ENCODE results near the gene PCDHGA12.
"Not testable (repeated sequence)": the region's sequence is repeated elsewhere in the genome, so short reads cannot be mapped to it uniquely, and the experiment has no call there.

PCDHGA12 gene

DNA sequence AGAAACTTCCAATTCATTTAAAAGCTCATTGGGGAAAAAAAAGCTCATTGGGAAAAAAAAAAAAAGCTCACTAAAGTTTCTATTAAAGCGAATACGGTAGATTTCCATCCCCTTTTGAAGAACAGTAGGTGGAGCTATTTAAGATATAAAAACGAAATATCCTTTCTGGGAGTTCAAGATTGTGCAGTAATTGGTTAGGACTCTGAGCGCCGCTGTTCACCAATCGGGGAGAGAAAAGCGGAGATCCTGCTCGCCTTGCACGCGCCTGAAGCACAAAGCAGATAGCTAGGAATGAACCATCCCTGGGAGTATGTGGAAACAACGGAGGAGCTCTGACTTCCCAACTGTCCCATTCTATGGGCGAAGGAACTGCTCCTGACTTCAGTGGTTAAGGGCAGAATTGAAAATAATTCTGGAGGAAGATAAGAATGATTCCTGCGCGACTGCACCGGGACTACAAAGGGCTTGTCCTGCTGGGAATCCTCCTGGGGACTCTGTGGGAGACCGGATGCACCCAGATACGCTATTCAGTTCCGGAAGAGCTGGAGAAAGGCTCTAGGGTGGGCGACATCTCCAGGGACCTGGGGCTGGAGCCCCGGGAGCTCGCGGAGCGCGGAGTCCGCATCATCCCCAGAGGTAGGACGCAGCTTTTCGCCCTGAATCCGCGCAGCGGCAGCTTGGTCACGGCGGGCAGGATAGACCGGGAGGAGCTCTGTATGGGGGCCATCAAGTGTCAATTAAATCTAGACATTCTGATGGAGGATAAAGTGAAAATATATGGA lies at the start of gene PCDHGA12:
Gene PCDHGA12, plus strand, starts transcription at position 176 of the 782 bp plus-strand sequence. Its CDS starts 253 bp downstream, at position 429.
- DNase-seq: no peak

DNA sequence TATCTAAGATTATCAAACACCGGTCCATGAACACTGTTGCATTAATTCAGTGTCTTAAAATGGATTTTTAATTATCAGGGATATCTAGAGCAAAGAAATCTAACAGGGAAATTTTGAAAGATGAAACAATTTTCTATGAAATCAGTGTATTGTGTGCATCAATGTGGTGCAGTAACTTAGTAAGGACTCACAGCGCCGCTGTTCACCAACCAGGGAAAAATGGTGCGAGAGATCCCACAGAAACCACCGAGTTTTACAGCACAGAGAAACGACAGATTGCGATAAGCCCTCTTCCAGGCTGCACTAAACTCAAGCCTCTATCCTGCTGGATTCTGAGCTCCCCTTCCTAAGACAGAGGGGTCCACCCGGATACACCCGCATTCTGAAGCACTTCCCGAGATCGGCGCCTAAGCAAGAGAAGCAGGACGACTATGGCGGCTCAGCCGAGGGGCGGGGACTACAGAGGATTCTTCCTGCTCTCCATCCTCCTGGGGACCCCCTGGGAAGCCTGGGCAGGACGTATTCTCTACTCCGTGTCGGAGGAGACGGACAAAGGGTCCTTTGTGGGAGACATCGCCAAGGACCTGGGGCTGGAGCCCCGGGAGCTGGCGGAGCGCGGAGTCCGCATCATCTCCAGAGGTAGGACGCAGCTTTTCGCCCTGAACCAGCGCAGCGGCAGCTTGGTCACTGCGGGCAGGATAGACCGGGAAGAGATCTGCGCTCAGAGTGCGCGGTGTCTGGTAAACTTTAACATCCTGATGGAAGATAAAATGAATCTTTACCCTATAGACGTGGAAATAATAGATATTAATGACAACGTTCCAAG lies 47.6 kb upstream of the PCDHGA12 start, which contains the start of gene PCDHGA7:
Gene PCDHGA7, plus strand, starts transcription at position 274 of the 826 bp plus-strand sequence. Its CDS starts 158 bp downstream, at position 432.
- DNase-seq: no peak

GRCh38 chr5:141383345-141383744 lies 47.0 kb upstream of the PCDHGA12 start:
- no peak for DNase-seq

DNA sequence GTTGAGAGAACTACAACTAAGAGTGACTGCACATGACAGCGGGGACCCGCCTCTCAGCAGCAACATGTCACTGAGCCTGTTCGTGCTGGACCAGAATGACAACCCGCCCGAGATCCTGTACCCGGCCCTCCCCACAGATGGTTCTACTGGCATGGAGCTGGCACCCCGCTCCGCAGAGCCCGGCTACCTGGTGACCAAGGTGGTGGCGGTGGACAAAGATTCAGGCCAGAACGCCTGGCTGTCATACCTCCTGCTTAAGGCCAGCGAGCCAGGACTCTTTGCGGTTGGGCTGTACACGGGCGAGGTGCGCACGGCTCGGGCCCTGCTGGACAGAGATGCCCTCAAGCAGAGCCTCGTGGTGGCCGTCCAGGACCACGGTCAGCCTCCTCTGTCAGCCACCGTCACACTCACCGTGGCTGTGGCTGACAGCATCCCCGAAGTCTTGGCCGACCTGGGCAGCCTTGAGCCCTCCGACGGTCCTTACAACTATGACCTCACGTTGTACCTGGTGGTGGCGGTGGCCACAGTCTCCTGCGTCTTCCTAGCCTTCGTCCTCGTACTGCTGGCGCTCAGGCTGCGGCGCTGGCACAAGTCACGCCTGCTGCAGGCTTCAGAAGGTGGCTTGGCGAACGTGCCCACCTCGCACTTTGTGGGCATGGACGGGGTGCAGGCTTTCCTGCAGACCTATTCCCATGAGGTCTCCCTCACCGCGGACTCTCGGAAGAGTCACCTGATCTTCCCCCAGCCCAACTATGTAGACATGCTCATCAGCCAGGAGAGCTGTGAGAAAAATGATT lies 45.6 kb upstream of the PCDHGA12 start:
- no peak for DNase-seq

DNA sequence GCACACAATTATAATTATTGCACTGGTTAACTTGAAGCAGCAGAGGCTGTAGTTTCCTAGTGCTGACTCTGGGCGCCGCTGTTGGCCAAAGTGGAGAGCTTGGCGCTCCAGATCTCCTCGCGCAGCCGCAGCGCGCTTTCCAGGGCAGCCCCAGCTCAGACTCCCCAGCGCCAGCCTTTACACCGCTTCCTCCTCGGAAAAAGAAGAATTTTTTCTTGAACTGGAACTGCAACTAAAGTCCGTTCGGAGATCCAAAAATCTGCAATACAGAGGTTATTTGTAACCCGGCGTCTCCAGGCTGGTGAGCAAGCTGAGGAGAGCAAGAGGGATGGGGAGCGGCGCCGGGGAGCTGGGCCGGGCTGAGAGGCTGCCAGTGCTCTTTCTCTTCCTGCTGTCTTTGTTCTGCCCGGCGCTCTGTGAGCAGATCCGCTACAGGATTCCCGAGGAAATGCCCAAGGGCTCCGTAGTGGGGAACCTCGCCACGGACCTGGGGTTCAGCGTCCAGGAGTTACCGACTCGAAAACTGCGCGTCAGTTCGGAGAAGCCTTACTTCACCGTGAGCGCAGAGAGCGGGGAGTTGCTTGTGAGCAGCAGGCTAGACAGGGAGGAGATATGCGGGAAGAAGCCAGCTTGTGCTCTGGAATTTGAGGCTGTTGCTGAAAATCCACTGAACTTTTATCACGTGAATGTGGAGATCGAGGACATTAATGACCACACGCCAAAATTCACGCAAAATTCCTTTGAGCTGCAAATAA lies 42.6 kb upstream of the PCDHGA12 start, which contains the start of gene PCDHGB4:
Gene PCDHGB4, plus strand, starts transcription at position 142 of the 755 bp plus-strand sequence. Its CDS starts 187 bp downstream, at position 329.
- DNase-seq: not testable (repeated sequence)

- DNase-seq: no peak
Observed at GRCh38 chr5:141388661-141389060, 41.6 kb upstream of the PCDHGA12 start.

GRCh38 chr5:141389153-141390042 lies 40.9 kb upstream of the PCDHGA12 start:
- DNase-seq: no peak

GRCh38 chr5:141392429-141393198 lies 37.7 kb upstream of the PCDHGA12 start, which contains the start of gene PCDHGA8:
Gene PCDHGA8, plus strand, starts transcription at chr5:141392633. Its CDS starts 181 bp downstream, at chr5:141392814.
- no peak for DNase-seq

GRCh38 chr5:141393267-141393666 lies 37.0 kb upstream of the PCDHGA12 start:
- DNase-seq: no peak

- DNase-seq: not testable (repeated sequence)
Observed at GRCh38 chr5:141394401-141395187, 35.7 kb upstream of the PCDHGA12 start.

- peak; percentile 6 for DNase-seq
Observed at GRCh38 chr5:141397756-141398551, 32.4 kb upstream of the PCDHGA12 start, which contains the start of gene PCDHGB5. Gene PCDHGB5, plus strand, starts transcription at chr5:141397947. Its CDS starts 181 bp downstream, at chr5:141398128.

GRCh38 chr5:141398608-141399007 lies 31.7 kb upstream of the PCDHGA12 start:
- no peak for DNase-seq

- DNase-seq: no peak
Observed at GRCh38 chr5:141399555-141400258, 30.6 kb upstream of the PCDHGA12 start.

DNA sequence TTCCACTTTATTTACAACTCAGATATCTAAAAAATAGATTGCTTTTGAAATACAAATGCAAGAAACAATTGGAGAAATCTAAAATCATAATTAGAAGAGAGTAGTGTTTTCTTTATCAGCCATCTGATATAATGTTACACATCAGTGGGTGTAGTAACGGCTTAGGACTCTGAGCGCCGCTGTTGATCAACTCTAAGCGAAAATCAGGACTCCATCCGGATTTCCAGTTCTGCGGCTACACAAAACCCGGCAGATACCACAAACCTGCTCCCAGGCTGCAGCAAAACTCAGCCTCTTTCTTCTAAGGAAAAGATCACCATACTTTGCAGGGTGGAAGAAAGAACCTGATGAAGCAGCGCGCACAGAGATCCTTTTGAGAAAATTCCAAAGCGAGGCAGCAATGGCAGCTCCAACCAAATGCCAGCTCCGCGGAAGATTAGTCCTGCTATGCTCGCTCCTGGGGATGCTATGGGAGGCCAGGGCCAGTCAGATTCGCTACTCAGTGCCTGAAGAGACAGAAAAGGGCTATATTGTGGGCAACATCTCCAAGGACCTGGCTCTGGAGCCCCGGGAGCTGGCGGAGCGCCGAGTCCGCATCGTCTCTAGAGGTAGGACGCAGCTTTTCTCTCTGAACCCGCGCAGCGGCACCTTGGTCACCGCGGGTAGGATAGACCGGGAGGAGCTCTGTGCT lies 27.6 kb upstream of the PCDHGA12 start, which contains the start of gene PCDHGA9:
Gene PCDHGA9, plus strand, starts transcription at position 226 of the 691 bp plus-strand sequence. Its CDS starts 175 bp downstream, at position 401.
- no peak for DNase-seq

DNA sequence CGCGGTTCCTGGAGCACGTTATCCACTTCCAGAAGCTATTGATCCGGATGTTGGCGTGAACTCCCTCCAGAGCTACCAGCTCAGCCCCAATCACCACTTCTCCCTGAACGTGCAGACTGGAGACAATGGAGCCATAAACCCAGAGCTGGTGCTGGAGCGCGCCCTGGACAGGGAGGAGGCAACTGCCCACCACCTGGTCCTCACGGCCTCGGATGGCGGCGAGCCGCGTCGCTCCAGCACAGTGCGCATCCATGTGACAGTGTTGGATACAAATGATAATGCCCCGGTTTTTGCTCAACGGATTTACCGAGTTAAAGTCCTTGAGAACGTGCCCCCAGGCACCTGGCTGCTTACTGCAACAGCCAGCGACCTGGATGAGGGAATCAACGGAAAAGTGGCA lies 26.9 kb upstream of the PCDHGA12 start:
- DNase-seq: no peak

- DNase-seq: peak; percentile 8
Observed at GRCh38 chr5:141407790-141408505, 22.4 kb upstream of the PCDHGA12 start, which contains the start of gene PCDHGB6. Gene PCDHGB6, plus strand, starts transcription at chr5:141408021. Its CDS starts 182 bp downstream, at chr5:141408203.

Measured in stimulated activated naive CD4-positive, alpha-beta T cell treated with Interleukin-2 at 50 U/mL for 16 hours (primary cell).